SK-N-SH (cell line): ENCODE measurements around the gene AKT1. TPM values are rescaled to one million over a fixed set of nuclear protein-coding genes. Genes with fewer than 3 reads are reported as not detected.

Experiments used
- CTCF ChIA-PET: fragments of 300-600, 350-600 bp; formaldehyde crosslinking; extraction: SDS; loops from one replicate; lab custom pipeline; 2021; lab: Yijun Ruan, JAX
- POLR2A ChIA-PET: fragments of 350-600 bp; sonication (Branson Sonifier 250); formaldehyde crosslinking; extraction: SDS; loops from one replicate; lab custom pipeline; 2020; ENCODE audit warnings: antibody characterized with exemption, inconsistent platforms; lab: Yijun Ruan, JAX
- DNase-seq: peaks from one replicate; pipeline ENCODE4 v3.0.0; 2012
- H2AFZ ChIP-seq: fragments of 200-600 bp; sonication (generic); 2 replicates; pipeline ENCODE4 v1.8.1; 2016; ENCODE audit warnings: antibody characterized with exemption, mild to moderate bottlenecking, low read depth
- H3F3A ChIP-seq: fragments of 200-600 bp; sonication (generic); replicated peaks from 2 replicates; pipeline ENCODE3; 2016; ENCODE audit warnings: antibody characterized with exemption, mild to moderate bottlenecking; ENCODE audit not compliant: insufficient read depth
- H3K27ac ChIP-seq, 2 experiments: fragments of 200-500 bp in 1 of 2; fragments of 200-600 bp in 1 of 2; sonication (Bioruptor generic) in 1 of 2; sonication (generic), shearing (Covaris generic) in 1 of 2; 2 replicates each; pipeline versions ENCODE4 v1.5.1 to v1.6.1; 2014 to 2016; ENCODE audit warnings: low read depth in 2 of 2, inconsistent platforms in 1 of 2, low read length in 1 of 2, mild to moderate bottlenecking in 1 of 2, mixed read lengths in 1 of 2
- H3K27me3 ChIP-seq: fragments of 200-600 bp; sonication (generic), shearing (Covaris generic); 2 replicates; pipeline ENCODE4 v1.6.1; 2016; ENCODE audit warnings: mixed run types; ENCODE audit not compliant: insufficient read depth
- H3K36me3 ChIP-seq, 2 experiments: fragments of 200-500 bp in 1 of 2; fragments of 200-600 bp in 1 of 2; sonication (Bioruptor generic) in 1 of 2; sonication (generic) in 1 of 2; replicated peaks in 1 of 2; 2 replicates each; pipeline versions ENCODE3 to v1.5.1; 2014 to 2016; ENCODE audit warnings: low read length in 1 of 2, mild to moderate bottlenecking in 1 of 2; ENCODE audit not compliant: insufficient read depth in 2 of 2, control insufficient read depth in 1 of 2
- H3K4me1 ChIP-seq, 2 experiments: fragments of 200-500 bp in 1 of 2; fragments of 200-600 bp in 1 of 2; sonication (Bioruptor generic) in 1 of 2; sonication (generic), shearing (Covaris generic) in 1 of 2; 2 replicates each; pipeline versions ENCODE4 v1.5.1 to v1.6.1; 2014 to 2016; ENCODE audit warnings: low read depth in 1 of 2, low read length in 1 of 2, mixed run types in 1 of 2; ENCODE audit not compliant: insufficient read depth in 2 of 2, control insufficient read depth in 1 of 2
- H3K4me2 ChIP-seq: fragments of 200-600 bp; sonication (generic), shearing (Covaris generic); 2 replicates; pipeline ENCODE4 v1.6.1; 2017; ENCODE audit warnings: mixed run types
- H3K4me3 ChIP-seq, 2 experiments: fragments of 200-500 bp in 1 of 2; fragments of 200-600 bp in 1 of 2; sonication (Bioruptor generic) in 1 of 2; sonication (generic), shearing (Covaris generic) in 1 of 2; 2 replicates each; pipeline versions ENCODE4 v1.5.1 to v1.8.1; 2014 to 2016; ENCODE audit warnings: low read depth in 2 of 2, inconsistent platforms in 1 of 2, low read length in 1 of 2, mild to moderate bottlenecking in 1 of 2, mixed read lengths in 1 of 2, moderate library complexity in 1 of 2
- H3K79me2 ChIP-seq: fragments of 200-600 bp; sonication (generic); 2 replicates; pipeline ENCODE4 v1.8.1; 2017; ENCODE audit warnings: mild to moderate bottlenecking; ENCODE audit not compliant: insufficient read depth
- H3K9ac ChIP-seq: fragments of 200-600 bp; sonication (generic); 2 replicates; pipeline ENCODE4 v1.6.1; 2017; ENCODE audit warnings: mixed run types
- H3K9me2 ChIP-seq: fragments of 200-600 bp; sonication (generic); 2 replicates; pipeline ENCODE4 v1.6.1; 2017; ENCODE audit warnings: mixed run types
- H3K9me3 ChIP-seq: fragments of 200-600 bp; sonication (generic); 2 replicates; pipeline ENCODE4 v1.6.1; 2017; ENCODE audit warnings: mixed run types, mild to moderate bottlenecking, moderate library complexity
- H4K20me1 ChIP-seq: fragments of 200-600 bp; sonication (generic); 2 replicates; pipeline ENCODE4 v1.6.1; 2017; ENCODE audit warnings: mild to moderate bottlenecking, mixed run types; ENCODE audit not compliant: insufficient read depth
- EP300 ChIP-seq, 2 experiments: IDR thresholded peaks; 2 replicates each; pipeline versions ENCODE4 v1.4.0 to v1.6.1; 2012; ENCODE audit warnings: borderline replicate concordance in 1 of 2, low read depth in 1 of 2, low read length in 1 of 2
- EZH2phosphoT487 ChIP-seq: fragments of 200-600 bp; sonication (generic); IDR thresholded peaks from 2 replicates; pipeline ENCODE4 v1.6.1; 2017; ENCODE audit warnings: low read depth, mixed run types, mild to moderate bottlenecking, antibody characterized with exemption, moderate library complexity, borderline replicate concordance
- FOXJ3 ChIP-seq: sonication (generic); formaldehyde crosslinking; IDR thresholded peaks from 2 replicates; pipeline ENCODE4 v1.5.1; 2020; ENCODE audit warnings: mild to moderate bottlenecking, missing genetic modification reagents
- FOXM1 ChIP-seq: IDR thresholded peaks from 2 replicates; pipeline ENCODE4 v1.4.0; 2012; ENCODE audit warnings: low read depth, mild to moderate bottlenecking
- GATA2 ChIP-seq: sonication (generic); formaldehyde crosslinking; IDR thresholded peaks from 2 replicates; pipeline ENCODE4 v1.5.0; 2020; ENCODE audit warnings: mild to moderate bottlenecking, missing genetic modification reagents
- JUND ChIP-seq: IDR thresholded peaks from 2 replicates; pipeline ENCODE4 v1.4.0; 2012
- MXI1 ChIP-seq: IDR thresholded peaks from 2 replicates; pipeline ENCODE4 v1.6.1; 2012; ENCODE audit warnings: mild to moderate bottlenecking, low read depth, low read length, improper control_type of control experiment
- NFIC ChIP-seq: IDR thresholded peaks from 2 replicates; pipeline ENCODE4 v1.4.0; 2012; ENCODE audit warnings: borderline replicate concordance
- RAD21 ChIP-seq: IDR thresholded peaks from 2 replicates; pipeline ENCODE4 v1.6.1; 2012; ENCODE audit warnings: mild to moderate bottlenecking, low read length
- RCOR1 ChIP-seq: fragments of 150-350 bp; IDR thresholded peaks from 2 replicates; pipeline ENCODE4 v1.6.1; 2017; ENCODE audit warnings: antibody characterized with exemption, low read length
- RXRA ChIP-seq: IDR thresholded peaks from 2 replicates; pipeline ENCODE4 v1.4.0; 2012; ENCODE audit warnings: low read depth, mild to moderate bottlenecking, borderline replicate concordance
- SMC3 ChIP-seq: IDR thresholded peaks from 2 replicates; pipeline ENCODE4 v1.6.1; 2012; ENCODE audit warnings: low read depth, low read length, improper control_type of control experiment
- TEAD4 ChIP-seq: IDR thresholded peaks from 2 replicates; pipeline ENCODE4 v1.4.0; 2012; ENCODE audit warnings: mild to moderate bottlenecking, borderline replicate concordance; ENCODE audit not compliant: insufficient read depth
- YY1 ChIP-seq: IDR thresholded peaks from 2 replicates; pipeline ENCODE4 v1.4.0; 2012; ENCODE audit warnings: low read depth, mild to moderate bottlenecking
- WGBS: methylation state at CpG from one replicate; pipeline ENCODE4 v1.1.6; 2017; ENCODE audit warnings: low lambda C conversion rate; 5-methylcytosine and 5-hydroxymethylcytosine counted together
- polyA plus RNA-seq, 3 experiments: library from polyadenylated mRNA; depleted of rRNA; stranded (reverse); fragments of >200 nt; gene quantifications; 2 replicates each; pipeline ENCODE4 v1.2.3, GENCODE V29; 2012
- TF ChIP-seq, protein P1 (sequence below): IDR thresholded peaks from 2 replicates; pipeline ENCODE4 v1.4.0; 2012; ENCODE audit warnings: low read depth, borderline replicate concordance
- TF ChIP-seq, protein P2 (sequence below): fragments of 150-350 bp; IDR thresholded peaks from 2 replicates; pipeline ENCODE4 v1.6.1; 2016; ENCODE audit warnings: mild to moderate bottlenecking, low read depth, low read length
- TF ChIP-seq, protein P3 (sequence below): fragments of 150-350 bp; IDR thresholded peaks from 2 replicates; pipeline ENCODE4 v1.6.1; 2017; ENCODE audit warnings: antibody characterized with exemption, low read length, low read depth, borderline replicate concordance
- TF ChIP-seq, protein P4 (sequence below): IDR thresholded peaks from 2 replicates; pipeline ENCODE4 v1.6.1; 2012; ENCODE audit warnings: mild to moderate bottlenecking, low read depth, low read length, moderate library complexity

The AKT1 gene
- polyA plus RNA-seq, 1 of the 3 experiments (the other 2 are of a cell fraction), result 198 TPM

DNA sequence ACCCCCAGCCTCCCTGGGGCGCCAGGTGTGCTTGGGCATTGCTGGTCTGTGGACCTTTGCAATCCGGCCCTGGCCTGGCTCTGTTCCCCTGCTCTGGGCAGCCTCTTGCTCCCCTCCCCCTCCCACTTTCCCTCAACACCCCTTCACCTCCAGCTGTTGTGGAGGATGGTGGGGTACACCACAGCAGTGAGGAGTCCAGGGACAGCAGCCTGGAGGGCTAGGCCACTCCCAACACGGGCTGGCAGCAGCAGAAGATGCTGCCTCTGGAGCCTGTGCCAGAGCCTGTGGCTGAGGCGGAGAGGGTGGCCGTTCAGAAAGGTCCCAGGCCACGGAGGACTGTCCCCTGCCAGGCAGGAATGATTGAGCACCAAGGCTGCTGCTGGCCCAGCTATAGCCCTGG lies 12.9 kb upstream of the AKT1 start:
- Histone ChIP-seq H3K4me2 (no peak overlapping the region), H3K4me1 (peaks cover 6 to 16% of the 10 kb centered on the region in 2 experiments; a peak in 3 of 4 replicates), H4K20me1 (no peaks in the 10 kb centered on the region), H3K27me3 (no peaks in the 10 kb centered on the region), H3K27ac (no peak overlapping the region), H3K4me3 (no peak overlapping the region), H3F3A (peaks cover 3% of the 10 kb centered on the region), H3K9me3 (no peaks in the 10 kb centered on the region), H3K9me2 (no peaks in the 10 kb centered on the region), H2AFZ (no peak overlapping the region), H3K79me2 (no peaks in the 10 kb centered on the region), H3K9ac (no peak overlapping the region), H3K36me3 (no peaks in the 10 kb centered on the region)
- ChIA-PET CTCF (no interaction called here), POLR2A (no interaction called here)
- TF ChIP-seq, protein P1, sequence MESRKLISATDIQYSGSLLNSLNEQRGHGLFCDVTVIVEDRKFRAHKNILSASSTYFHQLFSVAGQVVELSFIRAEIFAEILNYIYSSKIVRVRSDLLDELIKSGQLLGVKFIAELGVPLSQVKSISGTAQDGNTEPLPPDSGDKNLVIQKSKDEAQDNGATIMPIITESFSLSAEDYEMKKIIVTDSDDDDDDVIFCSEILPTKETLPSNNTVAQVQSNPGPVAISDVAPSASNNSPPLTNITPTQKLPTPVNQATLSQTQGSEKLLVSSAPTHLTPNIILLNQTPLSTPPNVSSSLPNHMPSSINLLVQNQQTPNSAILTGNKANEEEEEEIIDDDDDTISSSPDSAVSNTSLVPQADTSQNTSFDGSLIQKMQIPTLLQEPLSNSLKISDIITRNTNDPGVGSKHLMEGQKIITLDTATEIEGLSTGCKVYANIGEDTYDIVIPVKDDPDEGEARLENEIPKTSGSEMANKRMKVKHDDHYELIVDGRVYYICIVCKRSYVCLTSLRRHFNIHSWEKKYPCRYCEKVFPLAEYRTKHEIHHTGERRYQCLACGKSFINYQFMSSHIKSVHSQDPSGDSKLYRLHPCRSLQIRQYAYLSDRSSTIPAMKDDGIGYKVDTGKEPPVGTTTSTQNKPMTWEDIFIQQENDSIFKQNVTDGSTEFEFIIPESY, result no peak
- no peak for TF ChIP-seq EP300 (IDR thresholded peaks at IDR 0.05; ENCODE audit: borderline replicate concordance in 1 of 2, low read depth in 1 of 2, low read length in 1 of 2)
- TF ChIP-seq EZH2phosphoT487, result no peak
- no peak for TF ChIP-seq RAD21
- TF ChIP-seq, protein P2, sequence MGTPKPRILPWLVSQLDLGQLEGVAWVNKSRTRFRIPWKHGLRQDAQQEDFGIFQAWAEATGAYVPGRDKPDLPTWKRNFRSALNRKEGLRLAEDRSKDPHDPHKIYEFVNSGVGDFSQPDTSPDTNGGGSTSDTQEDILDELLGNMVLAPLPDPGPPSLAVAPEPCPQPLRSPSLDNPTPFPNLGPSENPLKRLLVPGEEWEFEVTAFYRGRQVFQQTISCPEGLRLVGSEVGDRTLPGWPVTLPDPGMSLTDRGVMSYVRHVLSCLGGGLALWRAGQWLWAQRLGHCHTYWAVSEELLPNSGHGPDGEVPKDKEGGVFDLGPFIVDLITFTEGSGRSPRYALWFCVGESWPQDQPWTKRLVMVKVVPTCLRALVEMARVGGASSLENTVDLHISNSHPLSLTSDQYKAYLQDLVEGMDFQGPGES, result no peak
- TF ChIP-seq GATA2 (CRISPR knock-in tag), result no peak
- TF ChIP-seq TEAD4, result no peak
- TF ChIP-seq RCOR1, result no peak
- no peak for TF ChIP-seq RXRA
- TF ChIP-seq FOXJ3, result no peak
- TF ChIP-seq SMC3, result no peak
- TF ChIP-seq FOXM1, result no peak
- TF ChIP-seq NFIC, result no peak
- TF ChIP-seq JUND, result no peak
- TF ChIP-seq, protein P3, sequence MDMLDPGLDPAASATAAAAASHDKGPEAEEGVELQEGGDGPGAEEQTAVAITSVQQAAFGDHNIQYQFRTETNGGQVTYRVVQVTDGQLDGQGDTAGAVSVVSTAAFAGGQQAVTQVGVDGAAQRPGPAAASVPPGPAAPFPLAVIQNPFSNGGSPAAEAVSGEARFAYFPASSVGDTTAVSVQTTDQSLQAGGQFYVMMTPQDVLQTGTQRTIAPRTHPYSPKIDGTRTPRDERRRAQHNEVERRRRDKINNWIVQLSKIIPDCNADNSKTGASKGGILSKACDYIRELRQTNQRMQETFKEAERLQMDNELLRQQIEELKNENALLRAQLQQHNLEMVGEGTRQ, result no peak
- TF ChIP-seq YY1, result no peak
- TF ChIP-seq, protein P4, sequence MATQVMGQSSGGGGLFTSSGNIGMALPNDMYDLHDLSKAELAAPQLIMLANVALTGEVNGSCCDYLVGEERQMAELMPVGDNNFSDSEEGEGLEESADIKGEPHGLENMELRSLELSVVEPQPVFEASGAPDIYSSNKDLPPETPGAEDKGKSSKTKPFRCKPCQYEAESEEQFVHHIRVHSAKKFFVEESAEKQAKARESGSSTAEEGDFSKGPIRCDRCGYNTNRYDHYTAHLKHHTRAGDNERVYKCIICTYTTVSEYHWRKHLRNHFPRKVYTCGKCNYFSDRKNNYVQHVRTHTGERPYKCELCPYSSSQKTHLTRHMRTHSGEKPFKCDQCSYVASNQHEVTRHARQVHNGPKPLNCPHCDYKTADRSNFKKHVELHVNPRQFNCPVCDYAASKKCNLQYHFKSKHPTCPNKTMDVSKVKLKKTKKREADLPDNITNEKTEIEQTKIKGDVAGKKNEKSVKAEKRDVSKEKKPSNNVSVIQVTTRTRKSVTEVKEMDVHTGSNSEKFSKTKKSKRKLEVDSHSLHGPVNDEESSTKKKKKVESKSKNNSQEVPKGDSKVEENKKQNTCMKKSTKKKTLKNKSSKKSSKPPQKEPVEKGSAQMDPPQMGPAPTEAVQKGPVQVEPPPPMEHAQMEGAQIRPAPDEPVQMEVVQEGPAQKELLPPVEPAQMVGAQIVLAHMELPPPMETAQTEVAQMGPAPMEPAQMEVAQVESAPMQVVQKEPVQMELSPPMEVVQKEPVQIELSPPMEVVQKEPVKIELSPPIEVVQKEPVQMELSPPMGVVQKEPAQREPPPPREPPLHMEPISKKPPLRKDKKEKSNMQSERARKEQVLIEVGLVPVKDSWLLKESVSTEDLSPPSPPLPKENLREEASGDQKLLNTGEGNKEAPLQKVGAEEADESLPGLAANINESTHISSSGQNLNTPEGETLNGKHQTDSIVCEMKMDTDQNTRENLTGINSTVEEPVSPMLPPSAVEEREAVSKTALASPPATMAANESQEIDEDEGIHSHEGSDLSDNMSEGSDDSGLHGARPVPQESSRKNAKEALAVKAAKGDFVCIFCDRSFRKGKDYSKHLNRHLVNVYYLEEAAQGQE, result no peak
- no peak for TF ChIP-seq MXI1
- 93% methylated on average over 6 of the region's 6 CpGs for WGBS
- DNase-seq, result no peak
